BE2C (cell line): ENCODE data around the gene PLET1. TPM values are rescaled to one million over a fixed set of nuclear protein-coding genes. Genes with fewer than 3 reads are reported as not detected.

Experiments used
- DNase-seq: peaks from one replicate; pipeline ENCODE4 v3.0.0-alpha.2; 2020
- H3K27me3 ChIP-seq: fragments of 250-450 bp; sonication (Bioruptor Pico); 2 replicates; pipeline ENCODE4 v1.5.1; 2020; ENCODE audit warnings: mild to moderate bottlenecking
- H3K36me3 ChIP-seq: fragments of 250-450 bp; sonication (Bioruptor Pico); 2 replicates; pipeline ENCODE4 v1.5.1; 2020; ENCODE audit warnings: mild to moderate bottlenecking
- H3K4me1 ChIP-seq: fragments of 250-450 bp; sonication (Bioruptor Pico); 2 replicates; pipeline ENCODE4 v1.5.1; 2020
- H3K4me3 ChIP-seq: 2 replicates; pipeline ENCODE4 v1.5.1; 2011; ENCODE audit warnings: low read depth, low read length
- H3K9me3 ChIP-seq: fragments of 250-450 bp; sonication (Bioruptor Pico); 2 replicates; pipeline ENCODE4 v1.5.1; 2020
- CTCF ChIP-seq: IDR thresholded peaks from 2 replicates; pipeline ENCODE4 v1.5.1; 2012; ENCODE audit warnings: mild to moderate bottlenecking, low read depth, low read length
- polyA plus RNA-seq: library from polyadenylated mRNA; unstranded; fragments of >200 nt; gene quantifications from one replicate; pipeline ENCODE4 v1.2.1, GENCODE V29; 2012; ENCODE audit warnings: low read depth, missing spikeins; ENCODE audit not compliant: insufficient read length, insufficient read depth

The PLET1 gene
- not detected for polyA plus RNA-seq

GRCh38 chr11:112260490-112260889, at the start of gene PLET1:
TSS of gene PLET1 (minus strand) at chr11:112260860. CDS start at chr11:112260589, 271 bp downstream.
- H3K4me3 ChIP-seq = no peak within 1 kb of the TSS

GRCh38 chr11:112310419-112310818, 49.8 kb upstream of the PLET1 start:
- Histone ChIP-seq H3K4me3 (no peak overlapping the region), H3K4me1 (no peaks in the 10 kb centered on the region; the same call in 1 of the 2 replicates), H3K27me3 (no peaks in the 10 kb centered on the region), H3K36me3 (no peaks in the 10 kb centered on the region), H3K9me3 (no peaks in the 10 kb centered on the region; the same call in 1 of the 2 replicates)
- no peak for TF ChIP-seq CTCF
- DNase-seq = no peak

More at GRCh38 chr11:112260490-112260889, at the start of gene PLET1:
- Histone ChIP-seq H3K9me3 (no peaks in the 10 kb centered on the region; the same call in 1 of the 2 replicates), H3K36me3 (no peaks in the 10 kb centered on the region), H3K4me1 (peaks cover 7% of the 10 kb centered on the region), H3K27me3 (no peaks in the 10 kb centered on the region)
- TF ChIP-seq CTCF = no peak
- no peak for DNase-seq

GRCh38 chr11:112308651-112309050, 48.0 kb upstream of the PLET1 start:
- Histone ChIP-seq H3K4me3 (no peak overlapping the region), H3K4me1 (no peaks in the 10 kb centered on the region; the same call in 1 of the 2 replicates), H3K9me3 (no peaks in the 10 kb centered on the region; the same call in 1 of the 2 replicates), H3K27me3 (no peaks in the 10 kb centered on the region), H3K36me3 (no peaks in the 10 kb centered on the region)
- DNase-seq = no peak
- no peak for TF ChIP-seq CTCF

- TF ChIP-seq CTCF = no peak
Measured at GRCh38 chr11:112307616-112308015, 47.0 kb upstream of the PLET1 start.

GRCh38 chr11:112306230-112306629, 45.6 kb upstream of the PLET1 start:
- Histone ChIP-seq H3K4me1 (no peaks in the 10 kb centered on the region; the same call in 1 of the 2 replicates), H3K27me3 (no peaks in the 10 kb centered on the region), H3K9me3 (no peaks in the 10 kb centered on the region; the same call in 1 of the 2 replicates), H3K36me3 (no peaks in the 10 kb centered on the region), H3K4me3 (no peak overlapping the region)
- no peak for TF ChIP-seq CTCF
- no peak for DNase-seq

More at GRCh38 chr11:112307616-112308015, 47.0 kb upstream of the PLET1 start:
- Histone ChIP-seq H3K4me1 (no peaks in the 10 kb centered on the region; the same call in 1 of the 2 replicates), H3K9me3 (no peaks in the 10 kb centered on the region; the same call in 1 of the 2 replicates), H3K4me3 (no peak overlapping the region), H3K36me3 (no peaks in the 10 kb centered on the region), H3K27me3 (no peaks in the 10 kb centered on the region)
- DNase-seq = no peak

- Histone ChIP-seq H3K36me3 (no peaks in the 10 kb centered on the region), H3K4me1 (no peaks in the 10 kb centered on the region; the same call in 1 of the 2 replicates), H3K27me3 (no peaks in the 10 kb centered on the region), H3K4me3 (no peak overlapping the region), H3K9me3 (no peaks in the 10 kb centered on the region; the same call in 1 of the 2 replicates)
- no peak for DNase-seq
- no peak for TF ChIP-seq CTCF
Measured at GRCh38 chr11:112304914-112305313, 44.3 kb upstream of the PLET1 start.
